HG03460 (cell line): ENCODE data around the gene ADCY1.

Experiments
- ATAC-seq: cut with Tn5 transposase; IDR thresholded peaks from one replicate; pipeline ENCODE4 v1.9.1; 2021; ENCODE audit not compliant: unreplicated experiment

Gene ADCY1

DNA sequence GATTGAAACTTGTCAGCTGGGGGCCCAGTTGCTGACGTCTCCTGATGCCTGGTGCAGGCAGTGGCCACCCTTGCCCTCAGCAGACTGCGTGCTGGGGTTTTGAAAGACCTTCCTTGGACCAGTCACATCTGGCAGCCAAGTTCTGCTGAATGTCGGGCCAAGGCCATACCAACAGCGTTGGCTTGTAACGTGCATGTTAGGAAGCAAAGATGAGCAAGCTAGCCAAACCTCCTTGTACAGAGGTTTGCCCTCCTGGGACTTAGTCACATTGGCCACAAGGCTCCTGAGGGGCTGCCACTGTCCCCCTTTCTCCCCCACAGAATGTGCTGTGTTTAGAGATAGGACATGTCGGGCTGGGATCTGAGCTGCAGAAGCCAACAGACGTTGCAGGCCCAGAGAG, 49.0 kb downstream of the ADCY1 start:
- no peak for ATAC-seq

DNA sequence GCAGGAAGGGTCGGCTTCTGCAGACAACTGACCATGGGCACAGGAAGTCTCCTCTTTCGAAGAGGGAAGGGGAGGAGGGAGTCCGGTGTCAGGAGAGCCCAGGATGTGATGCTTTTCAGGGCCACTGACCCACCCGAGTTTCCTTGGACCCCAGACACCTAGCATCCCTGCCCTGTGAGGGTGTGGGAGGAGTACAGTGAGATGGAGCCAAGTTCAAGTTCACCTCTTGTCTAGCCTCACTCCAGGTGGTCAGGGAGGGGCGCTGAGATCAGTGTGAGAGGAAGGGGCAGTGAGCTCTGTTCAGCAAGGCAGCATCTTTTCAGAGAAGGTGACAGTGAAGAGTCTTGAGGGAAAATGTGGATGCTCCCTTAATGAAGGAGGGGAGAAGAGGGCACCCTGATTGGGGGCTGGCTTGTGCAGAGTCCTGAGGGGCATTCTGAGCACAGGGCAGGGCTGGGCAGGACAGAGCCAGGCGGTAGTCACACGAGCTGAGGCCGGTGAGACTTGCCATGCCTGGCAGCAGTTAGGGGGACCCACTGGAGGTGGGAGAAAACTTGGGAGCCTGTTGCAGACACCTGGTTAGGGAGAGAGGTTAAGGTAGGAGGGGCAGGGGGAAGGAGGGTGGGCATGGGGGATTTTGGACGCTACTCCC, 49.7 kb downstream of the ADCY1 start:
- ATAC-seq = no peak

DNA sequence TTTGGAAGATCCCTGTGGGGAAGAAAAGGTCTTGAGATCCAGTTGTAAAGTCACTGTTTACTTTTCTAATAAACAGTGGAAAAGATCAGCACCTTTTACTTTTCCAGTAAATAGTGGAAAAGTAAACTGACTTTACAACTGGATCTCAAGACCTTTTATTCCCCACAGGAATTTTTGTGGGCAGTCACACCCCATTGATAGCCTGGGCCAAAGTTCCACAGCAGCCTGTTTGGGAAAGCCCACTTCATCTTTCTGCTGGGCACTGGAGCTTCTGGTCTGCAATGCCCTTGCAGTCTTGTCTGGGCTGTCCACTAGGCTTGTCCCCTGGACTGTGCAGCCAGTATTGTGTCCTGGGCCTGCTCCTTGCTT, 50.2 kb downstream of the ADCY1 start:
- ATAC-seq = no peak

DNA sequence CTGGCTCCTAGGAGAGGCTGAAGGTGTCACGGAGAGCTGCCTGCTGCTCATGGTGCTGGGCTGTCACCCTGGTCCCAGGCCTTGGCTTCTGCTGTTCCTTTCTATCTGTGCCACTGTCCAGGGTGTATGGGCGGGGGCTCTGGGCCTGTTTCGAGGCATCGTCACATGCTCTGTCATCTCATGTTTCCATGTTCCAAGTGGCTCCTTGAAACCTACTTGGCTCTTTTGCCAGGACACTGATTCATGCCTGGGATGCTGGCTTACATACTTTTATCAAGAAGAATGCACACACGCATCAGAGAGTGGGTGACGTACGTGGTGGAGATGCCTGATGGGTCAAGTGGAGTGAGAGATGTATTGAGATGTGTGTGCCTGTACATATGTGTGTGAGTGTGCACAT, 50.9 kb downstream of the ADCY1 start:
- ATAC-seq = no peak

DNA sequence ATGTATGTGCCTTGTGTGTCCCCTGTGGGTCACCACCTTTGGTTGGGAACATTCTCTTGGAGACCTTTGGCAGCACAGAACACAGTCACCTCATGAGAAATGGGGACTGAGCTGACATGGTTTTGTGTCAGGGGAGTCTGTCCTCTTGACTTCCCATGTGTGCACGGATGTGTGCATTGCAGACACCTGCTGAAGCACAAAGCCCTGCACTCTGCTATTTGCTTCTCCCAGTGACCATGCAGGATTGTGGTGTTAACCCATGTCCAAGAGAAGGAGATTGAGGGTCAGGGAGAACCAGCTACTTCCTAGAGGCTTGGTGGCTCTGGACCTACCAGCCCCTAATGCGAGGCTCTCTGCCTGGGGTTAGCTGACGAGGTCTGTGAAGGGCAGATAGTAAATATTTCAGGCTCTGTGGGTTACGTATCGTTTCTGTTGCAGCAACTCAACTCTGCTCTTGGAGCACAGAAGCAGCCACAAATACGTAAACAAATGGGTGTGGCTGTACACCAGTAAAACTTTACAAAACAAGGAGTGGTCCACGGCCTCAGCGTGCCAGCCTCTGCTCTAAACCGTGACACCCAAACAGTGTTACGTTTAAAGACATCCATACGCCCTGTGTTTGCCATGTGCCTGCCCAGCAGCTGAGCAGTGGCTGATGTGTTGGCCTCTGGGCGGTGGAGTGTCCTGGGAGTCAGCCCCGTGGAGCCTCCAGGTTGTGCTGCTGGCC, 51.7 kb downstream of the ADCY1 start:
- ATAC-seq = no peak

DNA sequence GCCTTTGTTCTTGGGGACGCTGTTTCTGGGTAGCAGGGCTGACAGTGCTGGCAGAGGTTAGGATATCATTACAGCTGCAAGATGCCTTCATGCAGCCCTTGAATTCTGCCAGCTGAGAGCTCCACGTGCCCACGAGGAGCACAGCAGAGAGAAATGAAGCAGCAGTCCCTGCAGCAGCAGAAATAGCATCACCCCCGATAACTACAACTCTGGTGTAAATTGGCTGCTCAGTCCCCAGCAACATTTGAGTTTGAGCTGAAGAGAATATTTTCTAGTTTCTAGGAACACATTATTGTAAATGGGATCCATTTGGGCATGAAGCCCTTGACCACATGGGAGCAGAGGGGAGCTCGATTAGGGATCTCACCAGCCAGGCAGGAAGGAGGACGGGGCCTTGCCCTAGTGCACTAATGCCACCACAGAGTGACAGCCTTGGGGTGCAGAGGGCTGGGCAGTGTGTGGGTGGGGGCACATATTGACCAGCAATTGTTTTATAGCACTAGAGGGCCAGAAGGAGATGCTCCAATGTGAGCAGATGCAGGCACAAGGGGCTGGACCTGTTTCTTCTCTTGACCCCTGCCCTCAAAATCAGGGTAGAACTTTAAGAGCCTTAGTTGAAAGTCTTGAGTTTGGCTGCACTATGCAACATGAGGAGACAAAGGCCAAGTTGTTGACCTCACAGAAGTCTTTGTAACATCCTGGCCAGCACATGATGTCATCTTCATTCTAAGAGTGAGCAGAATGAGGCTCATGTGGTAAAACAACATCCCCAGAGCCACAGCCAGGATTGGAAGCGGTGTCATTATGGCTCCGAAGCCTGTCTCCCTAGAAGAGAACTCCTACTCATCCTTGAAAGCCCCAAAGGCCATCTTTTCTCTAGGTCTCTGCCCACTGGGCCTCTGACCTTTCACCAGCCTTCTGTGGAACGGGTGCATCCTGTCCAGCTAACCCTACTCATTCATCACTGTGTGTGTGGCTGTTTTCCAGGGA, 52.6 kb downstream of the ADCY1 start:
- ATAC-seq = no peak

DNA sequence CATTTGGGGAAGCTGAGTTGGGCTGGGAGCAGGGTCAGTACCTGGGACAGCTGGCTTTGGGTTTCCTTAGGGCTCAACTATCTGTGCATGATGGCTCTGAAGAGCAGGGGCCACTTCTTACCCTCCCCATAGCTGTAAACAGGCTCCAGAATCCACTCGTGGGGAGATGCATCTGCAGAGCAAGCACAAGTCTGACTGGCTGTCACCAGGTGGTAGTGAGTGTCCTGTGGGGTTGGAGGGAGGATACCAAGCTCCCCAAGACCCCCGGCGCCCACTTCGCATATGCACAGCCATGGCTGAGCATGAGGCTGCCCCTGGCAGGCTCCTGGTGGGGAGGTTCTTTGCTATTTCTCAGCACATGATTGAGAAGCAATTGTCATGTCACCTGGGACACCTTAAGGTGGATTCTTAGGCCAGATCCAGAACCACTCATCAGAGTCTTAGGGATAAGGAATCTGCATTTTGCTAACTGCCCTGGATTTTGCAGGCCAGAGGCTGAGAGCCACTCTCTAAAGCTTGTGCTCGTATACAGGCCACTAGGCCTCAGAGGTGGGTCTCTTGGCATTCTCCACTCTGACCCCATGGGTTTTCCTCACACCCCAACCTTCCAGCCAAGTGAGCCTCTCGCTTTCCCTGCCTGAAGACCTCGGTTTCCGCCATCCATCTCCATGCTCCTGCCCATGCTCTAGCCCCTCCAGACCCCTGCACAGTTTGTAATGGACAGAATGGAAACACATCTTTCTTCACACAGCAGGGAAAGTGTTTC, 53.7 kb downstream of the ADCY1 start:
- no peak for ATAC-seq

DNA sequence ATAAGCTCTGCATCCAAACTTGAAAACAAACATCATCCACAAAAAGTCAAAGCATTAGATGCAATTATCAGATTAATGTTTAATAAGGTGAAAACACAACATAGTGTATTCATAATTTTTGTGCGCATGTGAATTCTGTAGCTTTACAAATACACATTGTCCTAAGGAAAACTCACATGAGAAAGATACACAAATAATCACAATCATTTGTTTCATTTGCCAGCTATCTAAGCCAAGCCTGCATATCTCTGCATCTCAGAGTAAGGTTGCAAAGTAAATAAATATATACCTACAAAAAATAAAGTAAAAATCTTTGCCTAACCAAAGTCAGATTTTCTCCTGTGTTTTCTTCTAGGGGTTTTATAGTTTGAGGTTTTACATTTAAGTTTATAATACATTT, 57.4 kb downstream of the ADCY1 start:
- ATAC-seq = no peak

DNA sequence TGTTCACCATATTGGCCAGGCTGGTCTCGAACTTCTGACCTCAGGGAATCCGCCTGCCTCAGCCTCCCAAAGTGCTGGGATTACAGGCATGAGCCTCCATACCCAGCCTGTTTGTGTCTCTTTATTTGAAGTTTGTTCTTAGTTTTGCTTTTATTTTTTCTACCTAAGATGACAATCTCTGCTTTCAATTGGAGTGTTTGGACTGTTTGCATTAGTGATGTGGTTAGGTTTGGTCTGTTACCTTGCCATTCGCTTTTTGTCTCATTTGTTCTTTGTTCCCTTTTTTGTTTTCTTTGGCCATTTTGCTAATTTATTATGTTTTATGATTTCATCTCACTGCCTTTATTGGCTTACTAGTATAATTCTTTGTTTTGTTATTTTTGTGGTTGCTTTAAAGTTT, 62.6 kb downstream of the ADCY1 start:
- ATAC-seq = no peak

DNA sequence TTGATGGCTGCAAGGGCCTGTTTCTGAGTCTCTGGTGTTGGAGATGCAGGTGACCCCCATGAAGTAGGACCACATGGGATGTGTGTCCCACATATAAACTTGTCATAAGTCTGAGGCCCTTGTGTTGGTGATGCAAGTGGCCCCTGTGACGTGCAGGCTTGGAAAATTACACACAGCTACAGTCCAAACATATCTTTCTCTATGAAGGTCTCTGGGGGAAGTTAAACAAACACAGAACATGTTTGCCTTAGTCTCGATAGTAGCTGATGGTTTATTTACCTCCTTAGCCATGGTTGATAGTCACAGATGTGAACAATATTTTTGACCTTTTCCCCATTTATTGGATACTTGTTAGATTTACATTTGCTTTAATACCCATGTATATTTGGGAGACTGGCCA, 64.7 kb downstream of the ADCY1 start:
- no peak for ATAC-seq

DNA sequence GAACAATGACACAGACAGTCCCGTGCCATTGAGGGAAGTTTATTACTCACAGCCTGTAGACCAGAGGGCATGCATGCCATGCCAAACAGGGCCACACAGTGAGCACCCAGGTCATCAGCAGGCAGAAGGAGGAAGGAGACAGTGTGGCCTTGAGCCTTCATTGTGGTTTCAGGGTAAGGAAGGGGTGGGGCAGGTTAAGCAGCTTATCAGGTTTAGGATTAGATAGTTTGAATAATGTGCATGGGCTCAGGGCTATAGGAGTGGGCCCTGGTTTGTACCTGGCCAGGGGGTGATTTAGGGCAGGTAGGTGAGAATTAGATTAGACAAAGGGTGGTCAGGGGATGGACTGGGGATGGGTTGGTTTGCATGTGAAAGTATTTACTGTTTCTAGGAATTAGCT, 67.9 kb downstream of the ADCY1 start:
- no peak for ATAC-seq

DNA sequence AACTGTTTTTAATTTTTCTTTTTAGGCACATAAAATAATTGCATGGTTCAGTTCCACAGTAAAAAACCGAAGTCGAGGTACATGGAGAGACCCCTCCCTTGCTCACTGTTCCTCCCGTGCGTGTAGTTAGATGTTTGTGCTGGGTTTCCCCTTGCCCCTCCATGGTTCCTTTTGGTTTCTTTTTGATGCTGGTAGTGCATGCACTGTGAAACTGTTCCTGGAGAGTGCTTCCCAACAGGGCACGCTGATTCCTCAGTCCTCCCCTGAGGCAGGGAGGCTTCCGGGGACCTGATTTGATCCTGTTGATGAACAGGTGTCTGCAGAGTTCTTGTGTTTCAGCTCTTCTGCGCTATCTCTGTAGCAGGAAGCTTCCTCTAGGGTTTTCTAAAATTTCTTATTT, 69.5 kb downstream of the ADCY1 start:
- ATAC-seq = no peak

DNA sequence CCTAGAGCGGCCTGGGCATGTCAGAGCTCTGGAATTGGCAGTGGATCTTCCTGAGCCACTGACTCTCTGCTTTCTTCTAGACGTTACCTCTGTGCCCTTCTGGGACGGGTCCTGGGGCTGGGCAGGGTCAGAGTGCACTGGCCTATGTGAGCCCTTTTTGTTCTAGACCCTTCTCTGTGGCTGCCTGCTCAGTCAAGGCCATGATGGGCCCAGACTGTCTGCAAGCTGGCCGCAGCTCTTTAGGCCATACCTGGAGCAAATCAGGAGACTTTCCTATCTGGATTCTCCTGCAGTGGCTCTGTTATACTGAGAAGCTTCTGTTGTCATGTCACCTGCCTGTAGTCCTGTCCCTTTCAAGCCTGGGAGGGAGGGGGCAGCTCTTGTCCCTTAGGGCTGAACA, 70.1 kb downstream of the ADCY1 start:
- ATAC-seq = no peak

DNA sequence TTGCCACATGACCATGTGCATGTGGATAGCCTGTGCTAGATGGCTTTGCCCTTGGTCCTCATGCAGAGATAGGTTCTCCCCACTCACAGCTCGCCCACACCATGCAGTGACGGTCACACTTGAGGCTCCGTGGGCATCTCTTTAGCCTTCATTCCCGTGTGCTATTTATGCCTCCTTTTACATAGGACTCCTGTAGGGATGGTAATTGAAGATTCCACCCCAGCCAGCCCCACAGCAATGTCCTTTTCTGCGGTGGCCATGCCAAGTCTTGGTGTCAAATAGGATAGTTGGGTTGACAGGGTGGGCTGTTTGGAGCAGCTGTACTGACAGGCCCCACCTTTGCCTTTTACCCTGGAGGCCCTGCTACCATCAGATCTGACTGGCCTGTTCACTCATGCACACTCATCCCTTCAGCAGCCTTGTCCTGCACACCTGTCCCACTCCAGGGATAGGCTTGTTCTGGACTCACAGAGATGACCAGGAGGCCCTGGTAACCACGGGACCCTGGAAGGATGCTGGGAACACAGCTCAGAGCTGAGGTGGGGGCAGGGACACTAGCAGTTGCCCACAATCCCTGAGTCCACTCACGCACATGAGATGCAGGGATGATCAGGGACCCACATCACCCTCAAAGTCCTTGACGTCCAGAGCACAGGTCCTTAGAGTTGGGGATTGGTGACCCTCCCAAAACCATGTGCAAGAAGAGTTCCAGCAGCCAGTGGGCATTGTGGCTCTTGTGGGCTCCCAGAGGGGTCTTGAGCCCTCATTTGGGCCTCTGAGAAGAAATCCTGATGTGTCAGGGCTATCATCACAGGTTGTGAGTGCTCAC, 71.2 kb downstream of the ADCY1 start:
- no peak for ATAC-seq

DNA sequence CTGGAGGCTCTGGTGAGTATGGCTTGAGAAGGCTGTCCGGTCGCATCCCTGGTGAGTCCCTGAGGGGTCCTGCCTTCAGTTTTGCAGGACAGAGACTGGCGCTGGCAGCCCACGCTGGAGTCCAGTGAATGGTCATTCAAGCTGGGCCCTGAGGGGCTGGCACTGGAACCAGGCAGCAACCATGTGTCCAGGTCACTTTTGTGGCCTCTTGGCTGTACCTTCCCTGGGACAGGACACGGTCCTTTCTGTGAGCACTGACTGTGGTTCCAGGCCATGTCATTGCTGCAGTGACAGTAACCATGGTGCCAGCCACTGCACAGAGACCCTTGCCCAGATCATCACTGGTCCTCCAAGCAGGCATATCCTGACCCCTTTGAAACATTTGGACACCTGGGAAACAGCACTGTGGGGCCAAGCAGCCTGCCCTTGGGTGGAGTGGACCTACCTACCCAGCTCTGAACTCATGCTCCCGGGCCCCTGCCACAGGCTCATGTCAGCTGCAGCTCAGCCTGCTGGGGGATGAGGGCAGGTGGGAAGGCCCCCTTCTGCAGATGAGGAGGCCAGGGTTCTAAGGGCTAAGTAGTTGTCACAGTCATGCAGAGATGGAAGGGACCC, 72.1 kb downstream of the ADCY1 start:
- no peak for ATAC-seq

DNA sequence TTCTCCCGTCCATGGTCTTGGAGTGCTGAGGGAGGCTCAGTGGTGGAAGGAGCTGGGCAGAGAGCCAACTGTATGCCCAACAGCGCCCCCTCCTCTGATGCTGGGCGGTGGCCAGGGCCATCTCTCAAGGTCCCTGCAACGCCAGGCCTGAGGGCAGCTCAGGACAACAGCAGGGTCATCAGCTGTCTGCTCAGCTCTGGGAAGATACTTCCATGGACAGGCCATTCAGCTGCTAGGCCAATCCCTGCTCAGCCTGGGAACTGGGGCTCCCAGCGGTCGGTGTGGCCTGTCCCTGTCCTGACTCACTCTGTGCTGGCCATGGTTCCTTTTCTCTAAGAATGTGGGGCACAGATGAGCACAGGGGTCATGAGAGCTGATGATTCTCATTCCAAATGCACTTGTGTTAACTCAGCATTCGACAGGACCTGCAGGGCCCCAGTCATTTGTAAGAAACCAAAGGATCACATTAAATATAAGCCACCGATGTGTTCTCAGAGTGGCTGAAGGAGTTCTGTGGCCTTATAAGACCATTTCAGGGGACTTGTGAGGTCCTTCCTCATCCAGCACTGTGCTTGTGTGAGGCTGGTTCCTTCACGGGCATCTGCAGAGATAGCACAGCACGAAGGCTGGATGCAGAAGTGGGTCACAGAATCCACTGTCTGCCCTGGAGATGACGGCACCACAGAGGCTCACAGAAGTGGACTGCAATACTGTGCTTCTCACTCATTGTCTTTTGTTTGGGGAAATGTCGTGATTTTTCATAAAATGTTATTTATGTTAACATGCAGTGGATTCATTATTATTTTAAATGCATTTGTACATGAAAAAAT, 73.0 kb downstream of the ADCY1 start:
- no peak for ATAC-seq

DNA sequence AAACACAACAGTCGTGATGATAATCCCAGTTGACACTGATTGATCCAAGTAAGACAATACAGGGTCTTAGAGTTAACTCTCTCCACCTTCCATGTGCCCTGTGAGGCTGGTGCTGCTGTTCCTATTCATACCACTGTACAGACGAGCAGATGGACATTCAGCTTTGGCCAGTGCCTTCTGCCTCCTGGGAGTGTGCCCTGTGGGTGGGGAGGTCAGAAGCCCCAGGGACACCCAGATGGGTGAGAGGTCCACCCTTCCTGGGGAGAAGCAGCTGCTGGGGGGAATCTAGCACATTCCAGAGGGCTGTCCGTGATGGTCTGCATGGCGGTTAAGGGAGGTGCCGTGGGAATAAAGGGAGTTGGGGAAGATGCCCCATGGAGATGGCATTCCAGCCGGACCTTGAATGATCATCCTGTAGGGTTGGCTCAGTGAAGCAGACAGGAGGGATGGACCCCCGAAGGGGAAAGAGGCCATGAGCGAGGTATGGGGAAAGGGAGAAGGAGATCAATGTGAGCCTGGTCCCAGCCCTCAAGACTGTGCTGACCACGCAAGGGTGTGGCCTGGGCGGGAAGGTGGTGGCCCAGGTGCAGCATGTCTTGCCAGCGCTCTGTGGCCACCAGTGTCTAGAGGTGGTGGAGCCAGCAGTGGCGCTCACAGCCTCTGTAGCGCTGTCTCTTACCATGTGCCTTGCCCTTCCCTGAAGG, 74.0 kb downstream of the ADCY1 start:
- no peak for ATAC-seq

DNA sequence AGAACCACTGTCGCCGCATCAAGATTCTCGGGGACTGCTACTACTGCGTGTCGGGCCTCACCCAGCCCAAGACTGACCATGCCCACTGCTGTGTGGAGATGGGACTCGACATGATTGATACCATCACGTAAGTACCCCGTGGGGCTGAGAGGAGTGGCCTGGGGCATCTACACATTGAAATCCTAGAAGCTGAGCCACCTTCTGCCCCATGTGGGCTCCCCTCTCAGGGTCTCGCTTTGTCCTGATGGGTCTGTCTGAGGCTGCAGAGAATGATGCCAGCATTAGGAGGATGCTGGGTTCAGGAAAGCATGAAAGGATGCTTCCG, 74.5 kb downstream of the ADCY1 start:
- ATAC-seq = no peak
